Natural killer cell treated with Interleukin-12 subunit alpha and Interleukin-12 subunit beta and Interleukin-15 and Interleukin-18, amount 100 ng/mL, for 72 hours (primary cell): ENCODE results near the gene DKKL1. TPM values are rescaled to one million over a fixed set of nuclear protein-coding genes. Genes with fewer than 3 reads are reported as not detected.
A peak's percentile ranks its signal among the peaks of the same experiment; 100 is the strongest.

Source experiments
- ATAC-seq, 2 donors: fragments of 150-1000 bp; cut with Tn5 transposase in 1 of 2; sonication (Bioruptor Pico), chemical (Tn5 transposase) in 1 of 2; 2 replicates each; pipeline ENCODE4 v1.10.0; 2021
- DNase-seq: peaks from one replicate; pipeline ENCODE4 v3.0.0; 2022; ENCODE audit warnings: low spot score
- H3K27ac Mint-ChIP-seq, 2 donors: 1 replicate in 1 of 2; 2 replicates in 1 of 2; pipeline ENCODE4 v1.8.0; 2022; ENCODE audit warnings: mixed read lengths in 2 of 2, mild to moderate bottlenecking in 1 of 2, moderate library complexity in 1 of 2
- H3K27me3 Mint-ChIP-seq, 2 donors: 1 replicate in 1 of 2; 2 replicates in 1 of 2; pipeline ENCODE4 v1.8.0; 2022; ENCODE audit warnings: mixed read lengths in 2 of 2
- H3K36me3 Mint-ChIP-seq: one replicate; pipeline ENCODE4 v1.8.0; 2022; ENCODE audit warnings: mixed read lengths
- H3K4me1 Mint-ChIP-seq, 2 donors: 1 replicate in 1 of 2; 2 replicates in 1 of 2; pipeline ENCODE4 v1.8.0; 2022; ENCODE audit warnings: low read depth in 2 of 2, mixed read lengths in 2 of 2, mild to moderate bottlenecking in 1 of 2
- H3K4me3 Mint-ChIP-seq: one replicate; pipeline ENCODE4 v1.8.0; 2022; ENCODE audit warnings: mixed read lengths
- H3K9me3 Mint-ChIP-seq: 2 replicates; pipeline ENCODE4 v1.8.0; 2022; ENCODE audit warnings: mixed read lengths
- total RNA-seq, 2 donors: library from RNA; stranded (reverse); gene quantifications; one replicate each; pipeline ENCODE4 v1.2.3, GENCODE V29; 2022

Gene DKKL1
- total RNA-seq, 2 donors from 2014 or later, result not detected

- no peak overlapping the region for H3K4me3 Mint-ChIP-seq
- ATAC-seq, result no peak
- no peaks in the 10 kb centered on the region for H3K9me3 Mint-ChIP-seq
- H3K4me1 Mint-ChIP-seq, result peaks cover 13 to 33% of the 10 kb centered on the region in 2 donors
- peaks cover 3 to 7% of the 10 kb centered on the region in 2 donors for H3K27me3 Mint-ChIP-seq
- H3K27ac Mint-ChIP-seq, result no peak overlapping the region
- no peak for DNase-seq
- H3K36me3 Mint-ChIP-seq, result no peaks in the 10 kb centered on the region
These were observed 25.7 kb downstream of the DKKL1 start for GRCh38 chr19:49389406-49389805.

GRCh38 chr19:49390131-49390928 is 26.7 kb downstream of the DKKL1 start:
- no peak overlapping the region for H3K4me3 Mint-ChIP-seq
- peaks cover 3 to 7% of the 10 kb centered on the region in 2 donors for H3K27me3 Mint-ChIP-seq
- peaks cover 13 to 33% of the 10 kb centered on the region in 2 donors for H3K4me1 Mint-ChIP-seq
- H3K9me3 Mint-ChIP-seq, result no peaks in the 10 kb centered on the region
- ATAC-seq, result no peak
- no peak overlapping the region for H3K27ac Mint-ChIP-seq
- no peak for DNase-seq
- no peaks in the 10 kb centered on the region for H3K36me3 Mint-ChIP-seq

- H3K27ac Mint-ChIP-seq, result no peak overlapping the region
- H3K27me3 Mint-ChIP-seq, result peaks cover 3 to 7% of the 10 kb centered on the region in 2 donors
- no peaks in the 10 kb centered on the region for H3K9me3 Mint-ChIP-seq
- peaks cover 13 to 33% of the 10 kb centered on the region in 2 donors for H3K4me1 Mint-ChIP-seq
- DNase-seq (no peak), ATAC-seq (no peak)
- no peaks in the 10 kb centered on the region for H3K36me3 Mint-ChIP-seq
- no peak overlapping the region for H3K4me3 Mint-ChIP-seq
These were observed 27.3 kb downstream of the DKKL1 start for GRCh38 chr19:49390929-49391359.

DNA sequence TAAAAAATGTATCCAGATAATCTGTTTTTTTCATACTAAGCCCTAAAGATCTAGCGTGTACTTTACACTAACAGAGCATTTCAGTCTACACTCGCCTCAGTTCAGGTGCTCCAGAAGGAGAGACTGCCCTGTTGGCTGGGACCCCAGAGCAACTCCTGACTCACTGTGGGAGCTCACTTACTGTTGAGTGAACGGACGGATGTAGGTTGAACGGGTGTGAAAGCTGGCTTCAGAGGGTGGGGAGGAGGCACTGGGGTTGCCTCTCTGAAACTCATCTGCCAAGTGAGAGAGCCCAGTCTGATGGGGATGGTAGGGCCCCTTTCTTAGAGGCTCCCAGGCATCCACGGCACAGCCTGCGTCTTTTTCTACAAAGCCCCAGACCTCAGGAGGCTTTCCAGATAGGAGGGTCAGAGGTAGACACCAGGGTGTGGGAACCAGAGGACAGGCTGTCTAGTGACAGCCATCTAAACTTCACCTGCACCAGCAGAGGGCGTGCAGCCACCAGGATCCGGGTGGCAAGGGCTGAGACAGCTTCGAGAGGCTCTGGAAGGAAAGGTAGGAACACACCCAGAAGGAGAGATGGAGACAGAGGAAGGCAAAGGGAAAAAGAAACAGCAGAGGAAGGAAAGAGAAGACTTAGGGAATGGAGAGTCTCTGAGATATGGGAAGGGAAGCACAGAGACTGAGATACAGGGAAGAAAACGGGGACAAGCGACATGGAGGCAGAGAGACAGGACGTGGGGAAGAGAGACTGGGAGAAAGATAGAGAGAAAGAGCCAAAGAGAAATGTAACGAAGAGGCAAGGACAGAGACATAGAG is 28.1 kb downstream of the DKKL1 start:
- Mint-ChIP-seq H3K27ac (peak overlapping the region; percentile 5), H3K27me3 (peaks cover 3 to 7% of the 10 kb centered on the region in 2 donors)

GRCh38 chr19:49393881-49394280 is 30.2 kb downstream of the DKKL1 start:
- no peak for ATAC-seq
- peaks cover 7 to 10% of the 10 kb centered on the region in 2 donors for H3K27me3 Mint-ChIP-seq
- no peaks in the 10 kb centered on the region for H3K36me3 Mint-ChIP-seq
- no peak for DNase-seq
- H3K4me1 Mint-ChIP-seq, result peaks cover 5 to 15% of the 10 kb centered on the region in 2 donors
- no peak overlapping the region for H3K4me3 Mint-ChIP-seq
- no peaks in the 10 kb centered on the region for H3K9me3 Mint-ChIP-seq
- H3K27ac Mint-ChIP-seq, result no peak overlapping the region

More for the DNA sequence above, 28.1 kb downstream of the DKKL1 start:
- peak; percentile 84 to 85 for ATAC-seq
- no peaks in the 10 kb centered on the region for H3K9me3 Mint-ChIP-seq
- H3K36me3 Mint-ChIP-seq, result no peaks in the 10 kb centered on the region
- DNase-seq, result peak; percentile 82
- peak overlapping the region; percentile 4 for H3K4me3 Mint-ChIP-seq
- H3K4me1 Mint-ChIP-seq, result peaks cover 13 to 33% of the 10 kb centered on the region in 2 donors

GRCh38 chr19:49395581-49396407 is 32.1 kb downstream of the DKKL1 start:
- Mint-ChIP-seq H3K27ac (no peak overlapping the region), H3K4me1 (peaks cover 5 to 14% of the 10 kb centered on the region in 2 donors), H3K36me3 (no peaks in the 10 kb centered on the region), H3K9me3 (no peaks in the 10 kb centered on the region), H3K27me3 (peaks cover 7 to 10% of the 10 kb centered on the region in 2 donors), H3K4me3 (no peak overlapping the region)
- DNase-seq, result no peak
- no peak for ATAC-seq

DNA sequence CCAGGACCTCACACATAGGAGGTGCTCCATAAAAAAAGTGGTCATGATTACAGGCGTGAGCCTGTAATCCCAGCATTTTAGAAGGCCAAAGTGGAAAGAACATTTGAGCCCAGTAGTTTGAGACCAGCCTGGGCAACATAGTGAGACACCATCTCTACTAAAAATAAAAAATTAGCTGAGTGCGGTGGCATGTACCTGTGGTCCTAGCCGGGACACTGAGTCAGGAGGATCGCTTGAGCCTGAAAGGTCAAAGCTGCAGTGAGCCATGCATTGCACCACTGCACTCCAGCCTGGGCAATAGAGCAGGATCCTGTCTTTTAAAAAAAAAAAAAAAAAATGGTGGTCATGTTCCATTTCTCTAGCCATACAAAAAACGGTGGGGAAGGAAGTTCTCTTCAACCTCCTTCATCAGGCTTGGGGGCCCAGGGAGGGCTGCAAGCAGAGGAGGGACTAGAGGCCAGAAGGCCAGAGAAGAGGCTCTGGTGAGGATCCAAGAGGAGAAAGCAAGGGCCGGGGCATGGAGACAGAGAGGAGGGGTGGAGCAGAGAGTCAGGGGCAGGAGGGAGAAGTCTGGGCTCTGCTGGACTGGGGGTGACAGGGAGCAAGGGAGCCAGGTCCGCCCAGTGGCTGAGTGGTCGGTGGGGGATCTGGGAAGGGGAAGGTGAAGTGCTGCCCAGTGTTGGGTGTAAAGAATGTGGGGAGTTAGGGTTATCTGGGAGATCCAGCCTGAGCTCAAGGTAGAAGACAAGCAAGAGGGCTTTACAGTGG is 33.2 kb downstream of the DKKL1 start:
- Mint-ChIP-seq H3K27me3 (peaks cover 4 to 9% of the 10 kb centered on the region in 2 donors), H3K4me3 (no peak overlapping the region), H3K36me3 (no peaks in the 10 kb centered on the region), H3K9me3 (no peaks in the 10 kb centered on the region), H3K27ac (no peak overlapping the region), H3K4me1 (peaks cover 4 to 5% of the 10 kb centered on the region in 2 donors)
- ATAC-seq (no peak), DNase-seq (no peak)

DNA sequence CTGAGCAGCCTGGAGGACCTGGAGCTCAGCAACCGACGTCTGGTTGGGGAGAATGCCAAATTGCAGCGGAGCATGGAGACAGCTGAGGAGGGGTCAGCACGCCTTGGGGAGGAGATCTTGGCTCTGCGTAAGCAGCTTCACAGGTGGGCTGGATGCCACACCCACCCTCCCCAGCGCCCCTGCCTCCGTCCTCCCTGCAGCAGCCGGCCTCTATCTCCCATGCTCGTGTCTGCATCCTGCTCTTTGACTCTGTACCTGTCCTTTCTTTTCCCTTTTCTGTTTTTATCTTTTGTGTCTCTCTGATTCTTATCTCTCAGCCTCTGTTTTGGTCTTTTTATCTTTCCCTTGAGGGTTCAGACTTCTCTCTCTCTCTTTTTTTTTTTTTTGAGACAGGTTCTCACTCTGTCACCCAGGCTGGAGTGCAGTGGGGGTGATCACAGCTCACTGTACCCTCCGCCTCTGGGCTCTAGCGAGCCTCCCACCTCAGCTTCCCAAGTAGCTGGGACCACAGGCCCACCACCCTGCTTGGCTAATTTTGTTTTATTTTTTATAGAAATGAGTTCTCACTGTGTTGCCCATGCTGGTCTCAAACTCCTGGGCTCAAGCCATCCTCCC is 34.4 kb downstream of the DKKL1 start:
- ATAC-seq (no peak), DNase-seq (no peak)
- Mint-ChIP-seq H3K27ac (no peak overlapping the region), H3K4me1 (no peaks in the 10 kb centered on the region), H3K36me3 (no peaks in the 10 kb centered on the region), H3K9me3 (no peaks in the 10 kb centered on the region), H3K4me3 (no peak overlapping the region), H3K27me3 (peaks cover 0 to 7% of the 10 kb centered on the region in 2 donors)

DNA sequence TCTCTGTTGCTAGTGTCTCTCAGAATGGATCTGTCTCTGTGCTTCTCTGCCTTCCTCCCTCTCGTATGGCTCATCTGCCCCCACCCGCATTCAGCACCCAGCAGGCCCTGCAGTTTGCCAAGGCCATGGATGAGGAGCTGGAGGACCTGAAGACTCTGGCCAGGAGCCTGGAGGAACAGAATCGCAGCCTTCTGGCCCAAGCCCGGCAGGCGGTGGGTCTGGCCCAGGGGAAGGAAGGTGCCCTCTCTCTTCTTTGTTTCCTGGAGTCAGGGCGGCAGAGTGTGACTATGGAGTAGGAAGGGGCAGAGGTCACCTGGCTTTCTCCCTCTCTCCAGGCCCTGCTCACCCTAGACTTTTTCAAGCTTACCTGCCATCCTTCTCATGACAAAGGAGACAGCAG is 35.3 kb downstream of the DKKL1 start:
- no peaks in the 10 kb centered on the region for H3K4me1 Mint-ChIP-seq
- no peak overlapping the region for H3K4me3 Mint-ChIP-seq
- H3K36me3 Mint-ChIP-seq, result no peaks in the 10 kb centered on the region
- ATAC-seq, result no peak
- H3K27me3 Mint-ChIP-seq, result peaks cover 0 to 7% of the 10 kb centered on the region in 2 donors
- H3K27ac Mint-ChIP-seq, result no peak overlapping the region
- H3K9me3 Mint-ChIP-seq, result no peaks in the 10 kb centered on the region
- no peak for DNase-seq

GRCh38 chr19:49400029-49400428 is 36.4 kb downstream of the DKKL1 start:
- Mint-ChIP-seq H3K36me3 (no peaks in the 10 kb centered on the region), H3K4me1 (no peaks in the 10 kb centered on the region), H3K9me3 (no peaks in the 10 kb centered on the region), H3K27ac (no peak overlapping the region), H3K4me3 (no peak overlapping the region), H3K27me3 (peaks cover 0 to 7% of the 10 kb centered on the region in 2 donors)
- ATAC-seq (no peak), DNase-seq (no peak)

DNA sequence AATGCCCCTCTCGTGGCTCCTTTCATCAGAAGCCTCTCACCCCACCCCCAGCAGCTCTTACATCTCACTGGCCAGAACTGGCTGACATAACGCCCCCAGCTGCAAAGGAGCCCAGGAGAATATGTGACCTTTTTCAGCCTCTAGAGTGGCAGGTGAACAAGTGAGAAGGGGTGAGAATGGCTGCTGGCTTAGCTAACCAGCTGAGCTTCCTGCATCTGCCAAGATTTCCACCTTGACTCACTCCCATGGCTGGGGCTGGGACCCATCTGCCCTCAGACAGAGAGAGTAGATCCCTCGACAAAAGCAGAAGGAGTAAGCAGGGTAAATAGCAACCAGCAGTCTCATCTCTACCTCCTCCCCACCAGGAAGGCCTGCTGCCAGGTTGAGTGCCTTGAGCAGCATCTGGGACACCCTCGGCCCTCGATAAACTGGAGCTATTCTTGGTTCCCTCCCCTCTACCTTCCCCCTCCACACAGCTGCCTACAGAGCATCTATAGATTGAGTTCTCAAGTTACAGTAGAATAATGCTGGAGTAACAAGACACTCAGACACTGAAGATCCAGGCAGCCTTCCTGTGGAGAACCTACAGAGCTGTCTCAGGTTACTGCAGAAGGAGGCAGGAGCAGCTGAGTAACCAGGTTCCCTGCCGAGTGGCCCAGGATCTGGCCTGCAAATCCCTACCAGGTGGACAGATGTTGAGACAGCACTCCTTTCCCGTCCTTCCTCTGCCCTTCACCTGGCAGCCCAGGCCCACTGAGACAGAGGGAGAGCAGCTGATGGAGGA is 39.9 kb downstream of the DKKL1 start:
- H3K27me3 Mint-ChIP-seq, result peaks cover 0 to 3% of the 10 kb centered on the region in 2 donors
- H3K4me1 Mint-ChIP-seq, result no peaks in the 10 kb centered on the region
- H3K4me3 Mint-ChIP-seq, result no peak overlapping the region
- no peaks in the 10 kb centered on the region for H3K36me3 Mint-ChIP-seq
- no peaks in the 10 kb centered on the region for H3K9me3 Mint-ChIP-seq
- no peak for ATAC-seq
- H3K27ac Mint-ChIP-seq, result no peak overlapping the region
- no peak for DNase-seq

GRCh38 chr19:49407079-49407478 is 43.4 kb downstream of the DKKL1 start:
- peaks cover 9 to 13% of the 10 kb centered on the region in 2 donors for H3K4me1 Mint-ChIP-seq
- H3K27ac Mint-ChIP-seq, result no peak overlapping the region
- ATAC-seq (peak in 1 of 2 donors; percentile 61), DNase-seq (no peak)
- H3K4me3 Mint-ChIP-seq, result no peak overlapping the region
- H3K27me3 Mint-ChIP-seq, result peaks cover 0 to 1% of the 10 kb centered on the region in 2 donors
- no peaks in the 10 kb centered on the region for H3K9me3 Mint-ChIP-seq
- no peaks in the 10 kb centered on the region for H3K36me3 Mint-ChIP-seq
